Posterior vena cava (tissue), 2 donors: ENCODE measurements around the gene GANAB. TPM values are rescaled to one million over a fixed set of nuclear protein-coding genes. Genes with fewer than 3 reads are reported as not detected.
"Not testable (repeated sequence)": the region's sequence is repeated elsewhere in the genome, so short reads cannot be mapped to it uniquely, and the experiment has no call there.

ENCODE experiments used
- DNase-seq: peaks from one replicate; pipeline ENCODE4 v3.0.0-alpha.2; 2020; ENCODE audit warnings: low spot score
- intact Hi-C, 2 donors: fragments of 100-400 bp; cut with DNase I; formaldehyde crosslinking; loops; one replicate each; pipeline versions ENCODE4 v1.14.1 to v1.14.2; 2022 to 2023
- total RNA-seq, 2 donors: library from RNA; stranded (reverse); fragmentation: NEBNext Ultra II Directional; extraction: Animal tissue kit (Norgen Biotek cat#: 25700); gene quantifications; one replicate each; pipeline ENCODE4 v1.2.1, GENCODE V29; 2021
- donor health status: DM: yes; HTN: yes; CAD: no.
- donor health status: DM: yes; HTN: yes; CAD: no.

Gene GANAB
- total RNA-seq, 2 donors from 2014 or later, result 206 to 240 TPM

GRCh38 chr11:62671236-62671607 is 24.8 kb upstream of the GANAB start:
- DNase-seq, result no peak
- intact Hi-C loops, result no loop called here

- DNase-seq, result no peak
- intact Hi-C loops, result no loop called here
Observed at GRCh38 chr11:62669420-62670161, 23.2 kb upstream of the GANAB start.

GRCh38 chr11:62667460-62667859 is 21.0 kb upstream of the GANAB start:
- no peak for DNase-seq
- intact Hi-C loops, result no loop called here

- intact Hi-C loops, result no loop called here
- DNase-seq, result no peak
Observed at GRCh38 chr11:62666259-62666926, 20.0 kb upstream of the GANAB start.

- intact Hi-C loops, result no loop called here
- DNase-seq, result peak; percentile 88
Observed at GRCh38 chr11:62665599-62666258, 19.3 kb upstream of the GANAB start.

- intact Hi-C loops, result no loop called here
- peak; percentile 98 for DNase-seq
Observed at GRCh38 chr11:62665075-62665598, 18.7 kb upstream of the GANAB start, which contains the start of the genes C11orf98 and CSKMT. Gene C11orf98, minus strand, starts transcription at chr11:62665210. Its CDS starts 41 bp downstream, at chr11:62665169. Gene CSKMT, plus strand, starts transcription at chr11:62665312. Its CDS starts 568 bp downstream, at chr11:62665880.

GRCh38 chr11:62664405-62665074 is 18.1 kb upstream of the GANAB start:
- intact Hi-C loops, result no loop called here
- DNase-seq, result peak; percentile 85

GRCh38 chr11:62656796-62657429 is 10.5 kb upstream of the GANAB start:
- DNase-seq, result no peak
- intact Hi-C loops, result no loop called here

GRCh38 chr11:62654297-62654696 is 7.9 kb upstream of the GANAB start:
- intact Hi-C loops, result no loop called here
- no peak for DNase-seq

- DNase-seq, result no peak
- intact Hi-C loops, result no loop called here
Observed at GRCh38 chr11:62652161-62653006, 6.0 kb upstream of the GANAB start.

GRCh38 chr11:62650283-62650682 is 3.9 kb upstream of the GANAB start:
- DNase-seq, intact Hi-C loops: not testable (repeated sequence)

- intact Hi-C loops, result no loop called here
- DNase-seq, result no peak
Observed at GRCh38 chr11:62649486-62649885, 3.1 kb upstream of the GANAB start.

GRCh38 chr11:62648967-62649364 is 2.6 kb upstream of the GANAB start:
- intact Hi-C loops, result no loop called here
- DNase-seq, result no peak

GRCh38 chr11:62648185-62648966 is 2.0 kb upstream of the GANAB start:
- DNase-seq, result no peak
- intact Hi-C loops, result no loop called here

GRCh38 chr11:62647609-62648005 is 1.2 kb upstream of the GANAB start:
- DNase-seq, result no peak
- intact Hi-C loops, result no loop called here

GRCh38 chr11:62646825-62647608 is 604 bp upstream of the GANAB start:
- intact Hi-C loops, result no loop called here
- DNase-seq, result no peak

GRCh38 chr11:62645671-62645945 is 805 bp downstream of the GANAB start:
- no peak for DNase-seq
- intact Hi-C loops, result no loop called here
